Panc1 (cell line): ENCODE measurements around the gene FGF5.

Experiments
- CTCF ChIP-seq: fragments of 450-650 bp; IDR thresholded peaks from 2 replicates; pipeline ENCODE4 v1.5.1; 2017; ENCODE audit warnings: mild to moderate bottlenecking
- POLR2AphosphoS5 ChIP-seq: IDR thresholded peaks from 2 replicates; pipeline ENCODE4 v1.6.1; 2012; ENCODE audit warnings: mild to moderate bottlenecking, low read depth, low read length, moderate library complexity
- REST ChIP-seq, 2 experiments: IDR thresholded peaks; 2 replicates each; pipeline ENCODE4 v1.6.1; 2011 to 2012; ENCODE audit warnings: low read depth in 2 of 2, control low read depth in 1 of 2, low read length in 1 of 2, mild to moderate bottlenecking in 1 of 2, moderate library complexity in 1 of 2; ENCODE audit not compliant: insufficient read depth in 1 of 2
- SIN3A ChIP-seq: IDR thresholded peaks from 2 replicates; pipeline ENCODE4 v1.6.1; 2012; ENCODE audit warnings: low read depth, mild to moderate bottlenecking, low read length, moderate library complexity, borderline replicate concordance; ENCODE audit not compliant: insufficient read depth
- TCF7L2 ChIP-seq: IDR thresholded peaks from 2 replicates; pipeline ENCODE4 v1.6.1; 2011; ENCODE audit warnings: mild to moderate bottlenecking, low read depth, low read length, inconsistent platforms

GRCh38 chr4:80324171-80324570, 57.7 kb downstream of the FGF5 start:
- TF ChIP-seq CTCF = no peak
- TF ChIP-seq POLR2AphosphoS5 = no peak
- TF ChIP-seq SIN3A = no peak
- TF ChIP-seq TCF7L2 = no peak
- TF ChIP-seq REST (IDR thresholded peaks at IDR 0.05; ENCODE audit: insufficient read depth in 1 of 2, low read depth in 2 of 2, low read length in 1 of 2) = no peak
